GM12892 (cell line): ENCODE results near the gene FCER1G. TPM values are rescaled to one million over a fixed set of nuclear protein-coding genes. Genes with fewer than 3 reads are reported as not detected.

Experiments
- DNase-seq: peaks from one replicate; pipeline ENCODE4 v3.0.0; 2011; ENCODE audit not compliant: insufficient read length
- FAIRE-seq: peaks from 2 replicates; lab custom pipeline; 2011; peaks lifted over from hg19 to GRCh38; lab: Jason Lieb, UNC
- POLR2A ChIP-seq: IDR thresholded peaks from 2 replicates; pipeline ENCODE4 v1.6.1; 2011; ENCODE audit warnings: low read depth, low read length, control low read depth
- POLR2AphosphoS5 ChIP-seq: IDR thresholded peaks from 2 replicates; pipeline ENCODE4 v1.6.1; 2011; ENCODE audit warnings: low read depth, low read length, control low read depth
- TAF1 ChIP-seq: IDR thresholded peaks from 2 replicates; pipeline ENCODE4 v1.6.1; 2011; ENCODE audit warnings: low read depth, mild to moderate bottlenecking, control low read depth, low read length, borderline replicate concordance
- polyA plus RNA-seq: library from polyadenylated mRNA; unstranded; fragments of >200 nt; gene quantifications from one replicate; pipeline ENCODE4 v1.2.1, GENCODE V29; 2012; ENCODE audit warnings: missing spikeins, inconsistent platforms; ENCODE audit not compliant: missing spikeins

Gene FCER1G
- not detected for polyA plus RNA-seq

DNA sequence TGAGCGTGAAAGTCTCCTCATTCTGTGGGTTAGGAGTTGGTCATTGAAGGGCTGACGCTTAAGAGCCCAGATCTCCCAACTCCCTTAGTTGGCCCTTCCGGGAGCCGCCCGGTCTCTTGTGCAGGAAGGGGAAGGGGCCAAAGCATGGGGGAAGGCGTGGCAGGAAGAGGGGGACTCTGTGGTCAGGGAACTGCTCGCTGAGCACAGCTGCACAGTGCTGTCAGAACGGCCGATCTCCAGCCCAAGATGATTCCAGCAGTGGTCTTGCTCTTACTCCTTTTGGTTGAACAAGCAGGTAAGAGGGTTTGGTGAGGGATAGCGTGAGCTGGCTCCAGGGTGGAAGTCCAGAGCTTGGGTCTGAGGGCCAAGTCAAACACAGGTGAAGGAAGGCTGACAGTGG, at the start of gene FCER1G:
Gene FCER1G (plus strand): TSS at position 220 of the 400 bp plus-strand sequence. CDS start 27 bp downstream, at position 247.
- FAIRE-seq (no peak), DNase-seq (no peak)
- TF ChIP-seq POLR2A (0 out of 2 replicates have a peak, but pooled peaks have one; percentile 23), POLR2AphosphoS5 (no peak), TAF1 (no peak)

DNA sequence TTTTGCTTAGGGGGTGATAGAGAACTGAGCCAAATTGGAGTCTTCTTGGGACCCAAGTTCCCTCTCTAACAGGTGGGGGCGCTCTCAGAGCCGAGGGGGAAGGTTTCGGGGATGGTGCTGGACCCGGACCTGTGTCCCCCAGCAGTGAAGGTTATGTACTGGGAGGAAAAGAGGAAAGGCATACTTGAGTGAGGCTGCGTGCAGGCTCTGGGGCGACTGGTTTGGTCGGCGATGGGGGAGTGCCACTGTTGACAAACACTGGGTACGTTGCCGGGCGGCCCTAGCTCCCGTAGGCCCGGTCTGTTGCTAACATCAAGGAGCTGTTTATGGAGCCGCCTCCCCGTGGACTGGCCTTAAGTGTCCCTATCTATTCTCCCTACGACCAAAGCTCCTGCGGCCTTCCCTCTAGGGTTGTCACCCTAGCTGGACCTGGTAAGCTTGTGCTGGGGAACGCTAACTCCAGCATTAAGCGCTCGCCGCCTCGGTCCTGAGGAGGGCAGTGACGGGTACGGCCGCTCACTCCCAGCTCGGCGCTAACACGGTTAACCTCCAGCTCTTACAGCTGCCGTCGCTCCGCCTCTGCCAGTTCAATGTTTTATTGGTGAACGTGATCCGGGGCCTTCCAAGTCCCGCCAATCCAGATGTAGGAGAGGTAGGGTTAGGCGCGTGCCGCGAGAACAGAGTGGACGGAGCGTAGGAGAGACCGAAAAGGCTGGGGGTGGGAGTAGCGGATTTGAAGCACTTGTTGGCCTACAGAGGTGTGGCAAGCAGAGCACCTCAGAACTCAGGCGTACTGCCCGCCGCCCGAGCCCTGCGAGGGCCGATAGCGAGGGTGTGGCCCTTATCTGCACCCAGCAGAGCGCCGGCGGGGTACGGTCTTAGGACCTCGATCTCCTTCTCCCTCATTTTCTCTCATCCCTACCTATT, 49.1 kb upstream of the FCER1G start, which contains the start of gene PPOX:
Gene PPOX (plus strand): TSS at position 685 of the 927 bp plus-strand sequence. CDS start 422 bp downstream, outside the sequence.
- DNase-seq (peak; percentile 86), FAIRE-seq (peak; percentile 97)
- peak; percentile 88 for TF ChIP-seq POLR2AphosphoS5
- peak; percentile 29; the same call in 1 of the 2 replicates for TF ChIP-seq TAF1
- peak; percentile 94 for TF ChIP-seq POLR2A

DNA sequence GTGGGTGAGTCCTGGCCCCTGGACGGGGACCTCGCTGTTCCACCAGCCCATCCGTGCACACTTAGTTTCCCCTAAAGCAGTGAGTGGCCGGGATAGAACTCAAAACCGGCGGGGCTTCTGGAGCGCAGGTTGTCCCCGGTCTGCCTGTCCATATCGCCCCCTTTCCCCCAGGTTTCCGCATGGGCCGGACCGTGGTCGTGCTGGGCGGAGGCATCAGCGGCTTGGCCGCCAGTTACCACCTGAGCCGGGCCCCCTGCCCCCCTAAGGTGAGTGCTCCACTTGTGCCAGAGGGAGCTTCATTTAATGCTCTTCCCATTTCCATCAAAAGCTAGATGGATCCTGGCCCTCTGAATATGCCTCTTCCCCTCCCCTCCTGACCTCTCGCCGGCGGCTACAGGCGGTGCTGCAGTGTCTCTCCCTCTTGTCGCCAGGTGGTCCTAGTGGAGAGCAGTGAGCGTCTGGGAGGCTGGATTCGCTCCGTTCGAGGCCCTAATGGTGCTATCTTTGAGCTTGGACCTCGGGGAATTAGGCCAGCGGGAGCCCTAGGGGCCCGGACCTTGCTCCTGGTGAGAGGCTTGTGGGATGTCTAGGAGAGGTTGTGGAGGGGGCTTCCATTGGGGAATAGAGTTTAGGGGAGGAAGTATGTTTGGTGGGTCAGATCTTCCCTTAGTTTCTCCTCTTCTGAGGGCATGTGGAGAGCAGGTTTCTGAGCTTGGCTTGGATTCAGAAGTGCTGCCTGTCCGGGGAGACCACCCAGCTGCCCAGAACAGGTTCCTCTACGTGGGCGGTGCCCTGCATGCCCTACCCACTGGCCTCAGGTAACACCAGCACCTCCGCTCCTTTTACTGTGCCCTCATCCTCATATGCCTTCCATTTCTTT, 48.2 kb upstream of the FCER1G start:
- no peak for FAIRE-seq
- TF ChIP-seq POLR2AphosphoS5 = no peak
- no peak for DNase-seq

DNA sequence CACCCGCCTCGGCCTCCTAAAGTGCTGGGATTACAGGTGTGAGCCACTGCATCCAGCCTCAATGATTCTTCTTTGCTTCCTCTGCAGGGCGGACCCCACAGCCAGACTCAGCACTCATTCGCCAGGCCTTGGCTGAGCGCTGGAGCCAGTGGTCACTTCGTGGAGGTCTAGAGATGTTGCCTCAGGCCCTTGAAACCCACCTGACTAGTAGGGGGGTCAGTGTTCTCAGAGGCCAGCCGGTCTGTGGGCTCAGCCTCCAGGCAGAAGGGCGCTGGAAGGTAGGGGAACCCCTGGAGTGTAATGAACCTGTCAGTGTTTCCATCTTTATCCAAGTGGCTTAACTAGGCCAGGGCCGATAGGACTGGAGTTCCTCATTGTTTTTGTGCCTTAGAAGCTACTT, 46.2 kb upstream of the FCER1G start:
- DNase-seq (no peak), FAIRE-seq (no peak)
- TF ChIP-seq POLR2A (no peak), POLR2AphosphoS5 (no peak), TAF1 (no peak)

DNA sequence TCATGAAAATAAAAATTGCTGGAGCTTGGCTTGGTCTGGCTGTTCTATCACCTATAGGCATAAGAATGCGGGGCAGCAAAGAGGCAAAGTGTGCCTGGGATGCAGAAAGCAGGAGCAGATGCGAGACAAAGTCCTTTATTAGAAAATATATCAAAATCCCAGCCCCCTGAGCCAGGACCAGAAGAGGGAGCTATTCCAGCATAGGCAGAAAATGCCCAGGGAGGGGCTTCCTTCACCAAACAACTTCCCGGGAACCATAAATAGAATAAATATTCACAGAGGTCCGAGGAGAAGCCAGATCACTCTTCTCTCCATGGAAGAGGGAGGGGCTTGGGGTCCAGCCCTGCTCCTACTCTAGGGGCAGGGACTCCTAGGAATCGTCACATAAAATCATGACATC, 43.9 kb upstream of the FCER1G start:
- no peak for DNase-seq
- no peak for TF ChIP-seq POLR2AphosphoS5
- no peak for TF ChIP-seq TAF1
- TF ChIP-seq POLR2A = no peak
- no peak for FAIRE-seq

DNA sequence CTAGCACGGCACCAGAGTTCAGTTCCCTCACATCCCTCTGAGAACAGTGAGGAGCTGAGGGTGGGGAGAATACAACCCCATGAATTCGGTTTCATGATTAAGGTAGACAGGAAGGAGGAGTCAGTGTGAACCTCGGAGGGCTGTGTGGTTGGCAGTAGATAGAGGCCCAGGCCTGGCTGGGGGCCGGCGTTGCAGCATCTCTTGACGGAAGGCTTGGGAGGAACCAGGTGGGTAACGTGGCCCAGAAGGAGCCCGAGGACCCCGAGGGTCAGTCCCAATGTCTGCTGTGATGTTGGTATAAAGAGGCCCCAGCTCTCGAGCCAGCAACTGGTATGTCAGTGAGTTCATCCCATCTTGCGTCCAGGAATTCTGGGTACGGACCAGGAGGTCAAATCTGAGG, 43.4 kb upstream of the FCER1G start:
- FAIRE-seq (no peak), DNase-seq (no peak)
- TF ChIP-seq TAF1 = no peak
- TF ChIP-seq POLR2A = no peak

DNA sequence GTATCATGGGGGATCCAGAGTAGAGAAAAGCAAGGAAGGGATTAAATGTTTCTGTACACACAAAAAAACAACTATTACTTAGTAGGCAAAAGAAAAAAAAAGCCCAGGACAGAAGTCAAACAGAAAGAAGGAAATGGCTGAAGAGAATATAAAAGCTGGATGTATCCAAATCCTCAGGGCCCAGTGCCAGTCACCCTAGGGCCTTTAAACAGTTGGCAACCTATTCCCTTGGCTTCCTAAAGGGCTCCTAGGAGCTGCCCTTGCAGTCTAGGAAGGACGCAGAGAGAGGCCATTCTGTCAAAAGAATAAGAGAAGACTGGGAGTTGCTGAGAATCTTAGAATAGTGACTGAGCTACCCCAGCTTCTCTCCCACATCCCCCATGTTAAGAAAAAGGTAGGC, 42.7 kb upstream of the FCER1G start:
- FAIRE-seq (no peak), DNase-seq (no peak)
- TF ChIP-seq TAF1 (no peak), POLR2AphosphoS5 (no peak), POLR2A (no peak)

DNA sequence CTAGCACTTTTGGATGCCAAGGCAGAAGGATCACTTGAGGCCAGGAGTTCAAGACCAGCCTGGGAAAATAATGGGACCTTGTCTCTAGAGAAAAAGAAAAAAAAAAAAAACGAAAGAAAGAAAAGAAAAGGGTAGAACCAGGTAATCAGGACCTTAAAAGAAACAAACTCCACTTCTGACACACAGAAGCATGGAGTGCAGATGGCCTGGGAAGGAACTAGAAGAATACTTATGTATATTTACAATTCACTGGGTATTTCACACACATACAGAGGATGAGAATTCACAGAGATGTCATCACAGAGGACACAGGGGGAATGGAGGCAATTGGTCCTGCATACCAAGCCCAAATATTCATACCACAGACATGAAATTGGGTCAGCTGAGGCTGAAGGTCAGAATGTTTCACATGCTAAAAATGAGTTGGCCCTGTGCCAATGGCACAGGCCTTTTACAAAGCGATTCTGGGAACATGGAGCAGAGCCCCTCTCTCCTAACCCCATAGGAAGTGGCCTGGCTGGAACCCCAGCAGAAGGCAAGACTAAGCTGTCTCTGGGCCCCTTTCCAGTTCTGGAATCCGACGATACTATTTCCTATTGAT, 42.2 kb upstream of the FCER1G start:
- TF ChIP-seq POLR2AphosphoS5 (no peak), TAF1 (no peak), POLR2A (no peak)
- no peak for FAIRE-seq
- no peak for DNase-seq

DNA sequence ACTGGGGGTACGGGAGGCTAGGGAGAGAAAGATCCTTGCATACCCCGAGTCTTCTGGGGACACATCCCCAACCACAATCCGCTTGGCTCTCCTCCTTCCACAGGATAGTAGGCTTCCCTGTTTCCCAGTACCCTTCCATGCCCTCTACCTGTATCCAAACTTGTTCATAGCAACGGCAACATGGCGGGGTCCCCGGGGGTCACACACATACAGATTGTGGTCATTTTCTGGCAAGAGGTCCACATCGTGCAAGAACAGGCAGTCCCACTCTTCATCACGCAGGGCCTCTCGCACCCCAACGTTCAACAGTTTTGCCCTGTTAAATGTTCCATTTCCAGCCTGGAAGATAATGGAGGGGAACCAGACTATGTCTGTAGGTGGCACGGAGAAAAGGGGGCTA, 41.4 kb upstream of the FCER1G start:
- TF ChIP-seq POLR2A (no peak), POLR2AphosphoS5 (no peak), TAF1 (no peak)

DNA sequence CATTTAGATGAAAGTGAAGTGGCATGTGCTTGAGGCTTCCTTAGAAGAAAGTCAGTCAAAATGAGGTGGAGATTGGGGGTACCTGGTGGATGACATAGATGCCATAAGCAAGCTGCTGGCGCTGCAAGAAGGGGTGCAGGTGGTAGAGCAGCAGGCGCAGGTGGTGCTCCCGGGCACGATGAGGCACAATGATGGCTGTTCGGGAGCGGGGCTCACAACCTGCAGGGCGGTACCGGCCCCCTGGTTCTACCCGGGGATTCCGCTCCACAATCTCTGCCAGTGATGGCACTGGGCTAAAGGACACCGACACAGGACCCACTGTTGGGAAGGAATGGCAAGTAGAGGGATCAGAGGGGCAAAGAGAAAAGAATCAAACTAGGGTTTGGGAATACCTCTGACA, 40.2 kb upstream of the FCER1G start:
- TF ChIP-seq TAF1 (no peak), POLR2A (no peak), POLR2AphosphoS5 (no peak)
- DNase-seq (no peak), FAIRE-seq (no peak)

More for the DNA sequence above, 41.4 kb upstream of the FCER1G start:
- FAIRE-seq (no peak), DNase-seq (no peak)
